ENCODE data around the gene DKKL1.

DKKL1 gene

GRCh38 chr19:49395581-49396407, 32.1 kb downstream of the DKKL1 start:
- Histone ChIP-seq H3K4me1 (ENCODE audit: control insufficient read depth in 5 of 5, insufficient read depth in 5 of 5, low read length in 5 of 5) (no peaks in the 10 kb centered on the region), H3K9me3 (ENCODE audit: control insufficient read depth in 5 of 5, low read length in 5 of 5) (no peaks in the 10 kb centered on the region), H3K9ac (ENCODE audit: low read length in 5 of 5) (no peak overlapping the region), H3K4me3 (ENCODE audit: low read depth in 1 of 5, low read length in 5 of 5) (no peak overlapping the region), H3K27ac (ENCODE audit: low read depth, low read length) (no peak overlapping the region), H3K36me3 (ENCODE audit: control insufficient read depth in 5 of 5, insufficient read depth in 5 of 5, low read length in 5 of 5) (no peaks in the 10 kb centered on the region), H3K27me3 (ENCODE audit: control insufficient read depth in 5 of 5, insufficient read depth in 4 of 5, low read length in 5 of 5) (peaks cover 0 to 32% (median 8%) of the 10 kb centered on the region in 5 donors)

- no peaks in the 10 kb centered on the region for H3K9me3 ChIP-seq (ENCODE audit: control insufficient read depth in 5 of 5, low read length in 5 of 5)
- no peak overlapping the region for H3K27ac ChIP-seq (ENCODE audit: low read depth, low read length)
- H3K9ac ChIP-seq (ENCODE audit: low read length in 5 of 5), result no peak overlapping the region
- H3K36me3 ChIP-seq (ENCODE audit: control insufficient read depth in 5 of 5, insufficient read depth in 5 of 5, low read length in 5 of 5), result no peaks in the 10 kb centered on the region
- peaks cover 0 to 32% (median 8%) of the 10 kb centered on the region in 5 donors for H3K27me3 ChIP-seq (ENCODE audit: control insufficient read depth in 5 of 5, insufficient read depth in 4 of 5, low read length in 5 of 5)
- H3K4me3 ChIP-seq (ENCODE audit: low read depth in 1 of 5, low read length in 5 of 5), result no peak overlapping the region
- H3K4me1 ChIP-seq (ENCODE audit: control insufficient read depth in 5 of 5, insufficient read depth in 5 of 5, low read length in 5 of 5), result no peaks in the 10 kb centered on the region
Measured at GRCh38 chr19:49396738-49397505, 33.2 kb downstream of the DKKL1 start.

GRCh38 chr19:49398001-49398615, 34.4 kb downstream of the DKKL1 start:
- Histone ChIP-seq H3K9me3 (ENCODE audit: control insufficient read depth in 5 of 5, low read length in 5 of 5) (no peaks in the 10 kb centered on the region), H3K36me3 (ENCODE audit: control insufficient read depth in 5 of 5, insufficient read depth in 5 of 5, low read length in 5 of 5) (no peaks in the 10 kb centered on the region), H3K4me1 (ENCODE audit: control insufficient read depth in 5 of 5, insufficient read depth in 5 of 5, low read length in 5 of 5) (no peaks in the 10 kb centered on the region), H3K27me3 (ENCODE audit: control insufficient read depth in 5 of 5, insufficient read depth in 4 of 5, low read length in 5 of 5) (peaks cover 0 to 32% (median 8%) of the 10 kb centered on the region in 5 donors), H3K4me3 (ENCODE audit: low read depth in 1 of 5, low read length in 5 of 5) (no peak overlapping the region), H3K27ac (ENCODE audit: low read depth, low read length) (no peak overlapping the region), H3K9ac (ENCODE audit: low read length in 5 of 5) (no peak overlapping the region)

- H3K27ac ChIP-seq (ENCODE audit: low read depth, low read length), result no peak overlapping the region
- no peak overlapping the region for H3K9ac ChIP-seq (ENCODE audit: low read length in 5 of 5)
- no peaks in the 10 kb centered on the region for H3K4me1 ChIP-seq (ENCODE audit: control insufficient read depth in 5 of 5, insufficient read depth in 5 of 5, low read length in 5 of 5)
- no peaks in the 10 kb centered on the region for H3K9me3 ChIP-seq (ENCODE audit: control insufficient read depth in 5 of 5, low read length in 5 of 5)
- no peak overlapping the region for H3K4me3 ChIP-seq (ENCODE audit: low read depth in 1 of 5, low read length in 5 of 5)
- peaks cover 0 to 28% (median 8%) of the 10 kb centered on the region in 5 donors for H3K27me3 ChIP-seq (ENCODE audit: control insufficient read depth in 5 of 5, insufficient read depth in 4 of 5, low read length in 5 of 5)
- H3K36me3 ChIP-seq (ENCODE audit: control insufficient read depth in 5 of 5, insufficient read depth in 5 of 5, low read length in 5 of 5), result no peaks in the 10 kb centered on the region
Measured at GRCh38 chr19:49398931-49399330, 35.3 kb downstream of the DKKL1 start.

GRCh38 chr19:49400029-49400428, 36.4 kb downstream of the DKKL1 start:
- no peak overlapping the region for H3K4me3 ChIP-seq (ENCODE audit: low read depth in 1 of 5, low read length in 5 of 5)
- no peaks in the 10 kb centered on the region for H3K9me3 ChIP-seq (ENCODE audit: control insufficient read depth in 5 of 5, low read length in 5 of 5)
- H3K27me3 ChIP-seq (ENCODE audit: control insufficient read depth in 5 of 5, insufficient read depth in 4 of 5, low read length in 5 of 5), result peaks cover 0 to 17% (median 4%) of the 10 kb centered on the region in 5 donors
- no peaks in the 10 kb centered on the region for H3K4me1 ChIP-seq (ENCODE audit: control insufficient read depth in 5 of 5, insufficient read depth in 5 of 5, low read length in 5 of 5)
- H3K9ac ChIP-seq (ENCODE audit: low read length in 5 of 5), result no peak overlapping the region
- H3K36me3 ChIP-seq (ENCODE audit: control insufficient read depth in 5 of 5, insufficient read depth in 5 of 5, low read length in 5 of 5), result no peaks in the 10 kb centered on the region
- H3K27ac ChIP-seq (ENCODE audit: low read depth, low read length), result no peak overlapping the region

GRCh38 chr19:49403404-49404187, 39.9 kb downstream of the DKKL1 start:
- Histone ChIP-seq H3K9ac (ENCODE audit: low read length in 5 of 5) (no peak overlapping the region), H3K27me3 (ENCODE audit: control insufficient read depth in 5 of 5, insufficient read depth in 4 of 5, low read length in 5 of 5) (peaks cover 0 to 4% (median 0%) of the 10 kb centered on the region in 5 donors), H3K9me3 (ENCODE audit: control insufficient read depth in 5 of 5, low read length in 5 of 5) (no peaks in the 10 kb centered on the region), H3K4me1 (ENCODE audit: control insufficient read depth in 5 of 5, insufficient read depth in 5 of 5, low read length in 5 of 5) (peaks cover 0 to under 1% (median 0%) of the 10 kb centered on the region in 5 donors), H3K27ac (ENCODE audit: low read depth, low read length) (no peak overlapping the region), H3K4me3 (ENCODE audit: low read depth in 1 of 5, low read length in 5 of 5) (no peak overlapping the region), H3K36me3 (ENCODE audit: control insufficient read depth in 5 of 5, insufficient read depth in 5 of 5, low read length in 5 of 5) (no peaks in the 10 kb centered on the region)

GRCh38 chr19:49407079-49407478, 43.4 kb downstream of the DKKL1 start:
- Histone ChIP-seq H3K9me3 (ENCODE audit: control insufficient read depth in 5 of 5, low read length in 5 of 5) (no peaks in the 10 kb centered on the region), H3K4me3 (ENCODE audit: low read depth in 1 of 5, low read length in 5 of 5) (no peak overlapping the region), H3K36me3 (ENCODE audit: control insufficient read depth in 5 of 5, insufficient read depth in 5 of 5, low read length in 5 of 5) (no peaks in the 10 kb centered on the region), H3K4me1 (ENCODE audit: control insufficient read depth in 5 of 5, insufficient read depth in 5 of 5, low read length in 5 of 5) (peaks cover 0 to 10% (median 0%) of the 10 kb centered on the region in 5 donors), H3K27me3 (ENCODE audit: control insufficient read depth in 5 of 5, insufficient read depth in 4 of 5, low read length in 5 of 5) (peaks cover 0 to 3% (median 0%) of the 10 kb centered on the region in 5 donors), H3K27ac (ENCODE audit: low read depth, low read length) (no peak overlapping the region), H3K9ac (ENCODE audit: low read length in 5 of 5) (no peak overlapping the region)

GRCh38 chr19:49407482-49408015, 43.9 kb downstream of the DKKL1 start:
- no peak overlapping the region for H3K9ac ChIP-seq (ENCODE audit: low read length in 5 of 5)
- no peaks in the 10 kb centered on the region for H3K36me3 ChIP-seq (ENCODE audit: control insufficient read depth in 5 of 5, insufficient read depth in 5 of 5, low read length in 5 of 5)
- H3K27me3 ChIP-seq (ENCODE audit: control insufficient read depth in 5 of 5, insufficient read depth in 4 of 5, low read length in 5 of 5), result peaks cover 0 to 3% (median 0%) of the 10 kb centered on the region in 5 donors
- no peak overlapping the region for H3K27ac ChIP-seq (ENCODE audit: low read depth, low read length)
- H3K4me3 ChIP-seq (ENCODE audit: low read depth in 1 of 5, low read length in 5 of 5), result no peak overlapping the region
- peaks cover 0 to 10% (median 0%) of the 10 kb centered on the region in 5 donors for H3K4me1 ChIP-seq (ENCODE audit: control insufficient read depth in 5 of 5, insufficient read depth in 5 of 5, low read length in 5 of 5)
- no peaks in the 10 kb centered on the region for H3K9me3 ChIP-seq (ENCODE audit: control insufficient read depth in 5 of 5, low read length in 5 of 5)

- Histone ChIP-seq H3K27ac (ENCODE audit: low read depth, low read length) (no peak overlapping the region), H3K9me3 (ENCODE audit: control insufficient read depth in 5 of 5, low read length in 5 of 5) (no peaks in the 10 kb centered on the region)
Measured at GRCh38 chr19:49408816-49409440, 45.3 kb downstream of the DKKL1 start.

More at GRCh38 chr19:49408816-49409440, 45.3 kb downstream of the DKKL1 start:
- Histone ChIP-seq H3K4me1 (ENCODE audit: control insufficient read depth in 5 of 5, insufficient read depth in 5 of 5, low read length in 5 of 5) (peaks cover 0 to 10% (median 0%) of the 10 kb centered on the region in 5 donors), H3K4me3 (ENCODE audit: low read depth in 1 of 5, low read length in 5 of 5) (no peak overlapping the region), H3K36me3 (ENCODE audit: control insufficient read depth in 5 of 5, insufficient read depth in 5 of 5, low read length in 5 of 5) (no peaks in the 10 kb centered on the region), H3K27me3 (ENCODE audit: control insufficient read depth in 5 of 5, insufficient read depth in 4 of 5, low read length in 5 of 5) (peaks cover 0 to 4% (median 0%) of the 10 kb centered on the region in 5 donors), H3K9ac (ENCODE audit: low read length in 5 of 5) (no peak overlapping the region)
